GM12891 (cell line): Measurements from ENCODE around the gene SRGAP2B.
"Not testable (repeated sequence)": the region's sequence is repeated elsewhere in the genome, so short reads cannot be mapped to it uniquely, and the experiment has no call there.

ENCODE experiments used
- POLR2A ChIP-seq: IDR thresholded peaks from 2 replicates; pipeline ENCODE4 v1.6.1; 2011; ENCODE audit warnings: low read depth, low read length, control low read depth
- TAF1 ChIP-seq: IDR thresholded peaks from 2 replicates; pipeline ENCODE4 v1.6.1; 2011; ENCODE audit warnings: low read depth, low read length, control low read depth

DNA sequence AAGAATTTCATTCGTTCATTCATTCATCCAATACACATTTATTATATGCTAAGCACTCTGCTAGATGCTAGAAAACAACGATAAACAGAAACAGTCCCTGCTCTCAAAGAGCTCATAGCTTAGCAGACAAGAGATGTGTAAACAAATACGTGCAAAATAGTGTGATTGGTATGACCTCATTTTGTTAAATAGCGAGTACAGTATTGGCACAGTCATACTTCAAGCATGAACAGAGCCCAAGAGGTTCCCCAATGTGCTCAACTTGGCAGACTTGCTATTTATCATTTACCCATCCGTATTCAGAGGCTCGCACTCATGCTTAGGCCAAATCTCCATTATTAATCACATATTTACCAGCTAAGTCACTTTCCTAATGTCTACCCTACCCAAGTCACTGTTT is 23.6 kb downstream of the SRGAP2B start:
- not testable (repeated sequence) for TF ChIP-seq POLR2A, TAF1
